ENCODE results near the gene GABRB1.

- TF ChIP-seq CTCF (IDR thresholded peaks at IDR 0.05; ENCODE audit: low read depth, low read length) (no peak), EZH2phosphoT487 (IDR thresholded peaks at IDR 0.05; ENCODE audit: low read depth) (no peak)
Observed at GRCh38 chr4:47213971-47214370, 182.6 kb downstream of the GABRB1 start.
